ENCODE data around the gene C15orf40. TPM values are rescaled to one million over a fixed set of nuclear protein-coding genes. Genes with fewer than 3 reads are reported as not detected.

The C15orf40 gene
- total RNA-seq, 1 experiment from 2014 or later: 40.7 TPM

DNA sequence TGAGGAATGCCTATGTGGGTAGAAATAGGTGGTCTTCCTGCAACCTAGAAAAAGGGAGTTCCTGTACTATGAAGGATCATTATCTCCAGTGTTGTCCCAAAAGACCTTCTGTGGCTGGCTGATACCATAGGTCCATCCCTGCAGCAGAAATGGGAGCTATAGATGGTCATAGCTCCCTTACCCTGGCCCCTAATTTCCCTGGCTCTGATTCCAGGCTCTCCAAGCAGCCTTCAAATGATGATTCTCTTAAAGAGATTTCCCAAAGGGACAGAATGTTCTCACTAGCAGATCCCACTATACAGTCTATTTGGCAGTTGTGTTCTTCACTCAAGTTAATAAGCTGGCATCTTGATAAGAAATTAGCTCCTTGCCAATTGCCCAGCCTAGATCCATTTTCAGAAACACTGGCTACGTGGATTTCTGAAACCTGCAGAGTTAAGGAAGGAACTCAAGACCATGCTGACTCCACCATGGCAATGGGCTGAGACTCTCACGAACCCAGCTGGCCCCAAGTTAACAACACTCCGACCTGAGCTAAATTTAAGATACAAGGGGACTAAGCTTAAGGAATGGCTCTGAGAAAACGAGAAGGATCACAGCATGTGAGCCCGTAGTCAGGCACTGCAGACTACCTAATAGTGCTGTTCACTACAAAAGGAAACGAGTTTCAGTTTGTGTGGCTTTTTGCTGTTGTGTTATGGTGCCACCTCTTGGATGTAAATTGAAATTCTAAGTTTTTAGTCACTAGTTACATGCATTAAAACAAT is 11.4 kb downstream of the C15orf40 start:
- peak; percentile 32 for TF ChIP-seq CTCF (IDR thresholded peaks at IDR 0.05; ENCODE audit: unreplicated experiment)
- intact Hi-C loops (cut with micrococcal nuclease; ENCODE audit: unreplicated experiment): loop anchor here (1.0 to 5.0 kb wide), 4 partner anchors 151 to 469 kb away; partner anchors contain the start of gene RPS17
- no peaks in the 10 kb centered on the region for H3K9me3 Mint-ChIP-seq (ENCODE audit: low read depth, unreplicated experiment)
- H3K4me3 Mint-ChIP-seq (ENCODE audit: low read depth, unreplicated experiment): peak overlapping the region; percentile 72
- DNase-seq: peak; percentile 39
- CTCF ChIA-PET: interaction anchor here (0.7 to 1.5 kb wide), 5 partner anchors 8 to 469 kb away, joined by 3 to 9 read pairs (median 5); no protein-coding TSS in a partner anchor
- peak overlapping the region; percentile 84 for H3K27ac Mint-ChIP-seq (ENCODE audit: unreplicated experiment)
- peaks cover 23% of the 10 kb centered on the region for H3K36me3 Mint-ChIP-seq (ENCODE audit: insufficient read depth, unreplicated experiment)
- BruUV-seq (replicated peaks): no TSS peak
- peaks cover 8% of the 10 kb centered on the region for H3K4me1 Mint-ChIP-seq (ENCODE audit: low read depth, unreplicated experiment)
- H3K27me3 Mint-ChIP-seq (ENCODE audit: unreplicated experiment): no peaks in the 10 kb centered on the region

DNA sequence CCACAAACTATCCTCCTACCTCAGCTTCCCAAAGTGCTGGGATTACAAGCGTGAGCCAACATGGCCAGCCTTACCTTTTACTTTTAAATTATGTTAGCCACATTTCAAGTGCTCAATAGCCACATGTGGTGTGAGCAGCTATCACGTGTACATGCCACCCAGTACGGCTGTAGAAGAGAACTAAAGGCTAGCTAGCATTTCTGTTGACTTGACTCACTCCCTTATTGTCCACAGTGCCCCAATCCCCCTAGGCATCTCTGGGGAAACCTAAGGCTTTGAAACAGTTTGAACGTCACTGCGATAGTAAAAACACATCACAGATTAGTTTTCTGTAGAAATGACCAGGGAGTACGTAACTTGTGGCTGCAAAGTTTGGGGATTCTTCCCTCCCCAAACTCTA is 12.0 kb downstream of the C15orf40 start:
- H3K4me3 Mint-ChIP-seq (ENCODE audit: low read depth, unreplicated experiment): no peak overlapping the region
- no peaks in the 10 kb centered on the region for H3K27me3 Mint-ChIP-seq (ENCODE audit: unreplicated experiment)
- H3K27ac Mint-ChIP-seq (ENCODE audit: unreplicated experiment): no peak overlapping the region
- no peak for TF ChIP-seq CTCF (IDR thresholded peaks at IDR 0.05; ENCODE audit: unreplicated experiment)
- CTCF ChIA-PET: interaction anchor here (0.6 to 1.5 kb wide), 5 partner anchors 9 to 718 kb away, joined by 3 to 9 read pairs (median 5); no protein-coding TSS in a partner anchor
- no peaks in the 10 kb centered on the region for H3K9me3 Mint-ChIP-seq (ENCODE audit: low read depth, unreplicated experiment)
- H3K4me1 Mint-ChIP-seq (ENCODE audit: low read depth, unreplicated experiment): peaks cover 8% of the 10 kb centered on the region
- no peak for DNase-seq
- peaks cover 18% of the 10 kb centered on the region for H3K36me3 Mint-ChIP-seq (ENCODE audit: insufficient read depth, unreplicated experiment)
- intact Hi-C loops (cut with micrococcal nuclease; ENCODE audit: unreplicated experiment): no loop called here
- BruUV-seq (replicated peaks): no TSS peak

GRCh38 chr15:82995938-82996337 is 15.5 kb downstream of the C15orf40 start:
- no peak overlapping the region for H3K4me3 Mint-ChIP-seq (ENCODE audit: low read depth, unreplicated experiment)
- peaks cover 25% of the 10 kb centered on the region for H3K36me3 Mint-ChIP-seq (ENCODE audit: insufficient read depth, unreplicated experiment)
- intact Hi-C loops (cut with micrococcal nuclease; ENCODE audit: unreplicated experiment): no loop called here
- CTCF ChIA-PET: no interaction called here
- no peaks in the 10 kb centered on the region for H3K27me3 Mint-ChIP-seq (ENCODE audit: unreplicated experiment)
- peaks cover 8% of the 10 kb centered on the region for H3K4me1 Mint-ChIP-seq (ENCODE audit: low read depth, unreplicated experiment)
- H3K27ac Mint-ChIP-seq (ENCODE audit: unreplicated experiment): no peak overlapping the region
- H3K9me3 Mint-ChIP-seq (ENCODE audit: low read depth, unreplicated experiment): no peaks in the 10 kb centered on the region
- no TSS peak for BruUV-seq (replicated peaks)
- no peak for TF ChIP-seq CTCF (IDR thresholded peaks at IDR 0.05; ENCODE audit: unreplicated experiment)
- no peak for DNase-seq

- DNase-seq: no peak
- TF ChIP-seq CTCF (IDR thresholded peaks at IDR 0.05; ENCODE audit: unreplicated experiment): no peak
- CTCF ChIA-PET: no interaction called here
- H3K36me3 Mint-ChIP-seq (ENCODE audit: insufficient read depth, unreplicated experiment): peaks cover 16% of the 10 kb centered on the region
- no TSS peak for BruUV-seq (replicated peaks)
- peaks cover 2% of the 10 kb centered on the region for H3K4me1 Mint-ChIP-seq (ENCODE audit: low read depth, unreplicated experiment)
- H3K27ac Mint-ChIP-seq (ENCODE audit: unreplicated experiment): no peak overlapping the region
- H3K9me3 Mint-ChIP-seq (ENCODE audit: low read depth, unreplicated experiment): no peaks in the 10 kb centered on the region
- no peaks in the 10 kb centered on the region for H3K27me3 Mint-ChIP-seq (ENCODE audit: unreplicated experiment)
- no peak overlapping the region for H3K4me3 Mint-ChIP-seq (ENCODE audit: low read depth, unreplicated experiment)
- intact Hi-C loops (cut with micrococcal nuclease; ENCODE audit: unreplicated experiment): no loop called here
Measured at GRCh38 chr15:82995076-82995475, 16.4 kb downstream of the C15orf40 start.

All from Calu3 (cell line).